HepG2 (cell line): ENCODE data around the gene CTNNA2.

Experiments
- CTCF ChIP-seq: sonication (generic); formaldehyde crosslinking; IDR thresholded peaks from 2 replicates; pipeline ENCODE4 v1.5.0; 2020; ENCODE audit warnings: mild to moderate bottlenecking, missing genetic modification reagents, moderate library complexity
- ELF4 ChIP-seq: sonication (generic); formaldehyde crosslinking; IDR thresholded peaks from 2 replicates; pipeline ENCODE4 v1.5.0; 2020; ENCODE audit warnings: missing genetic modification reagents, mild to moderate bottlenecking, moderate library complexity, borderline replicate concordance
- EZH2 ChIP-seq: conservative IDR thresholded peaks from 2 replicates; pipeline ENCODE4 v1.6.1; 2012; ENCODE audit warnings: mild to moderate bottlenecking, low read depth, low read length, moderate library complexity
- REST ChIP-seq, 2 experiments: IDR thresholded peaks; 2 replicates each; pipeline ENCODE4 v1.6.1; 2011 to 2012; ENCODE audit warnings: low read length in 2 of 2, borderline replicate concordance in 1 of 2, low read depth in 1 of 2, mild to moderate bottlenecking in 1 of 2, moderate library complexity in 1 of 2
- RNF219 ChIP-seq: sonication (generic); formaldehyde crosslinking; IDR thresholded peaks from 2 replicates; pipeline ENCODE4 v1.5.0; 2020; ENCODE audit warnings: mild to moderate bottlenecking, missing genetic modification reagents
- SALL1 ChIP-seq: sonication (generic); formaldehyde crosslinking; IDR thresholded peaks from 2 replicates; pipeline ENCODE4 v1.8.0; 2022; ENCODE audit warnings: mild to moderate bottlenecking, missing genetic modification reagents
- TBL1XR1 ChIP-seq: fragments of 150-350 bp; IDR thresholded peaks from 2 replicates; pipeline ENCODE4 v1.6.1; 2014; ENCODE audit warnings: borderline replicate concordance, low read length; ENCODE audit not compliant: partially characterized antibody
- TERF1 ChIP-seq: sonication (generic); formaldehyde crosslinking; IDR thresholded peaks from 2 replicates; pipeline ENCODE4 v1.8.0; 2022; ENCODE audit warnings: mild to moderate bottlenecking, missing genetic modification reagents, moderate library complexity
- ZEB1 ChIP-seq: IDR thresholded peaks from 2 replicates; pipeline ENCODE4 v1.6.1; 2012; ENCODE audit warnings: mild to moderate bottlenecking, low read depth, inconsistent platforms; ENCODE audit not compliant: insufficient replicate concordance
- ZNF558 ChIP-seq: sonication (generic); formaldehyde crosslinking; IDR thresholded peaks from 2 replicates; pipeline ENCODE4 v1.9.0; 2022; ENCODE audit warnings: mild to moderate bottlenecking, missing genetic modification reagents, borderline replicate concordance

- TF ChIP-seq TERF1 (CRISPR knock-in tag) = no peak
- TF ChIP-seq ZEB1 = no peak
- TF ChIP-seq RNF219 (CRISPR knock-in tag) = no peak
- TF ChIP-seq EZH2 = no peak
- no peak for TF ChIP-seq CTCF (CRISPR knock-in tag)
- no peak for TF ChIP-seq REST (IDR thresholded peaks at IDR 0.05; ENCODE audit: borderline replicate concordance in 1 of 2, low read depth in 1 of 2, low read length in 2 of 2)
- TF ChIP-seq ELF4 = no peak
- no peak for TF ChIP-seq ZNF558
- TF ChIP-seq TBL1XR1 = no peak
- TF ChIP-seq SALL1 (CRISPR knock-in tag) = no peak
Observed at GRCh38 chr2:80429251-80429650, 916.4 kb downstream of the CTNNA2 start.
